GM21367 (cell line): ENCODE measurements around the gene GPC5.
"Not testable (repeated sequence)": the region's sequence is repeated elsewhere in the genome, so short reads cannot be mapped to it uniquely, and the experiment has no call there.

ENCODE experiments used
- ATAC-seq: cut with Tn5 transposase; IDR thresholded peaks from one replicate; pipeline ENCODE4 v1.9.1; 2021; ENCODE audit not compliant: unreplicated experiment

GPC5 gene

GRCh38 chr13:92681239-92681638 is 1282.8 kb downstream of the GPC5 start:
- ATAC-seq: no peak

- no peak for ATAC-seq
These were observed 1284.6 kb downstream of the GPC5 start for GRCh38 chr13:92682832-92683517.

- ATAC-seq: no peak
These were observed 1295.6 kb downstream of the GPC5 start for GRCh38 chr13:92694047-92694446.

GRCh38 chr13:92695827-92696226 is 1297.4 kb downstream of the GPC5 start:
- ATAC-seq: not testable (repeated sequence)

GRCh38 chr13:92716749-92717148 is 1318.3 kb downstream of the GPC5 start:
- no peak for ATAC-seq

GRCh38 chr13:92717857-92718256 is 1319.4 kb downstream of the GPC5 start:
- no peak for ATAC-seq

- ATAC-seq: no peak
These were observed 1321.4 kb downstream of the GPC5 start for GRCh38 chr13:92719868-92720267.

- no peak for ATAC-seq
These were observed 1323.2 kb downstream of the GPC5 start for GRCh38 chr13:92721620-92722019.

- no peak for ATAC-seq
These were observed 1328.7 kb downstream of the GPC5 start for GRCh38 chr13:92727118-92727517.

GRCh38 chr13:92734068-92734467 is 1335.6 kb downstream of the GPC5 start:
- ATAC-seq: no peak

- ATAC-seq: no peak
These were observed 1336.1 kb downstream of the GPC5 start for GRCh38 chr13:92734545-92734944.

- no peak for ATAC-seq
These were observed 1337.5 kb downstream of the GPC5 start for GRCh38 chr13:92735909-92736308.

- no peak for ATAC-seq
These were observed 1340.9 kb downstream of the GPC5 start for GRCh38 chr13:92739306-92739818.

- ATAC-seq: no peak
These were observed 1345.6 kb downstream of the GPC5 start for GRCh38 chr13:92743992-92744391.

- no peak for ATAC-seq
These were observed 1346.8 kb downstream of the GPC5 start for GRCh38 chr13:92745258-92745657.

GRCh38 chr13:92752705-92753104 is 1354.3 kb downstream of the GPC5 start:
- ATAC-seq: not testable (repeated sequence)

GRCh38 chr13:92761710-92762109 is 1363.3 kb downstream of the GPC5 start:
- ATAC-seq: no peak

- ATAC-seq: no peak
These were observed 1369.0 kb downstream of the GPC5 start for GRCh38 chr13:92767468-92767867.

GRCh38 chr13:92768602-92769001 is 1370.2 kb downstream of the GPC5 start:
- no peak for ATAC-seq

GRCh38 chr13:92769046-92769445 is 1370.6 kb downstream of the GPC5 start:
- ATAC-seq: no peak

- no peak for ATAC-seq
These were observed 1377.2 kb downstream of the GPC5 start for GRCh38 chr13:92775658-92776057.

- no peak for ATAC-seq
These were observed 1383.7 kb downstream of the GPC5 start for GRCh38 chr13:92781965-92782690.
